HG02870 (cell line): ENCODE data around the gene AQP9.

Experiments
- ATAC-seq: cut with Tn5 transposase; IDR thresholded peaks from one replicate; pipeline ENCODE4 v1.9.1; 2021; ENCODE audit warnings: mild to moderate bottlenecking, moderate library complexity; ENCODE audit not compliant: unreplicated experiment

The AQP9 gene

GRCh38 chr15:58139989-58140522 is 1.9 kb downstream of the AQP9 start:
- no peak for ATAC-seq

DNA sequence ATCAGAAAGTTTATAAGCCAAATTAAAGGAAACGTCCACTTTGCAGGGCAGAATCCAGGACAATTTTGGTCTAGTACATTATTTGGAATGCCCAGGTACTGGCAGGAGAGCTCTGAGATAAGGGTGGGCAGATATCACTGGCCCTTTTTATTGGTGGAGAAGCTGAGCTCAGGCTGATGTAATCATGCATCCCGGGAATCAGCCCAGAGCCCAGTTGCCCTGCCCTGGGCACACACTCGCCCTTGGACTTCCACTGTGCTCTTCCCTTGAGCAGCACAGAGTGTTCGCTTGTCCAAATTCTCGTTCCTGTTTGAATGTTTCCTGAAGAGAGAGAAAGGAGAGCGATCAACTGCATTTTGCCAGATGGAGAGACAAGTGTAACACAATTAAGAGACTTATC is 3.7 kb downstream of the AQP9 start:
- no peak for ATAC-seq

GRCh38 chr15:58142827-58143461 is 4.8 kb downstream of the AQP9 start:
- ATAC-seq = no peak

- ATAC-seq = no peak
These were observed 7.4 kb downstream of the AQP9 start for GRCh38 chr15:58145606-58146005.

GRCh38 chr15:58146211-58146610 is 8.0 kb downstream of the AQP9 start:
- ATAC-seq = no peak

DNA sequence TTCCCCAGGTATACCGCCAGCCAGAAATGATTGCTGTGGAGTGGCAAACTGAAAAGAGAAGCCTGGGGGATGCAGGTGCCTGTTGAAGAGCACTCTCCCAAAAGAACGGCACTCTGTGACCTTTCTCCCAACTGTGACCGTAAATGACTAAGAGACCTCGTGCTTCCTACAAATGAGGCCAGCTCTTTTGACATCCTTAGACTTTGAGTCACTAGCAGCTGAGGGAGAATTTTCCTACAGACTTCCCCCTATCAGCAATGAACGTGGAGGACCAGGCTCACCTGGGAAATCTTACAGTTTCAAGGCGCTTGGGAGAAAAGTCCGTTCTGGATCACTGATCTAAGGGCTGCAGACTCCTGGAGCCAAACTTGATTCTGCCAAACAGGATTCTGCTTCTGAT is 8.6 kb downstream of the AQP9 start:
- no peak for ATAC-seq

DNA sequence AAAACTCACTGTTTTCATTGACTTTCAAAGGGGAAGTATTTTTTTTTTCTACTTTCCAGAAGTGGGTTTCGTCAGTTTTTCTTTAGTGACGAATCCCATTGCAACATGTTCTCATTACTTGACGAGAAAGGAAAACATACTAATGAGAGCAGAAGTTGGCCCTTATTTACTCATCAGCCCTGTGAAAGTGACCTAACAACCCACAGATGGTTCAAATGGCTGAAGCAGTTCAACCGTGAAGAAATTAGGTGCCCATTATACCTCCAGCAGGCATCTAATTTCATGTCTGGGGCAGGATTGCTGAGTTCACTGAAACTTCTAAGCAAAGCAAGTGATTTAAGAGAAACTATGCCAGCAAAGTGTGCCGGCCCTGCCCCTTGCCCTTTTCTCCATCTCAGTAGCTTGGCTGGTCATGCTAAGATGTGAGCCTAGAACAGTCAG is 9.0 kb downstream of the AQP9 start:
- ATAC-seq = no peak

DNA sequence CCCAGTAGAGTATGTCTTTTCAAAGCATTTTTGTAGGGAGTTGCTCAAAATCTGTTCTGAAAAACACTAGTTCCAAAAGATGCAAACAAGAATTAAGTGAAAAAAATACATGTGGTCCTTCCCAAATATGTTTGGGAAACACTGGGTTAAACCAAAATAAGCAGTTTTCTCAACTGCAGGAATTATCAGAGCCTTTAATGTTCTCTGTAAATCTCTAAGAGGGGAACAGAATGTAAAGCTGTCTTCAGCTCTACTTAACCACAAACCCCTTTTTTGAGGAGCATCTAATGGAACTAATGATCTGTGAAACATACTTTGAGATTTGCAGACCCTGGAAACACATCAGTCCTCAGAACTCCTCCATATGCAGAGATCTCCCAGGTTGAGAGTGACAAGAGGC is 9.9 kb downstream of the AQP9 start:
- ATAC-seq = no peak

GRCh38 chr15:58148633-58149445 is 10.7 kb downstream of the AQP9 start:
- ATAC-seq = no peak

GRCh38 chr15:58154769-58155168 is 16.6 kb downstream of the AQP9 start:
- ATAC-seq = no peak

GRCh38 chr15:58159827-58160386 is 21.7 kb downstream of the AQP9 start:
- ATAC-seq = no peak

DNA sequence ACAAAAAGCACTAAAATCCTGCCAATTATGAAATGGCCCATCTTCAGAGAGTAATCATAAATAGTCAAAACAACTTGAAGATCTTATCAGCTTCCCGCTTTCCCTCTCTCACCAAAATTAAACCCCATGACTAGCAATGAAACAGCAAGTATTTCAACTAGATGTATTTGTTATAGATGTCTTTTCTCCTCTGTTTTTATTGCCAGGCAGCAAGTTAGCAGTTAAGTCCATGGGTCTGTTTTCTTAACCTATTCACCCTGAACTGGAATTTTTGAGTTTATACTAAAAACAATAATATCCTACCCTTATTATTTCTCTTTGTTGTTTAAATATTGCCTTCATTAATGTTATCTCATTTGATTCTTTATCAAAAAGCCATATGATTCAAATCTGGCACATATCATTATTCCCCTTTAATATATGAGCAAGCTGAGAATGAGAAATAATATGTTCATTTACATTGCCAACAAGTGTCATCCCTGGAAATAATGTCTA is 23.3 kb downstream of the AQP9 start:
- ATAC-seq = no peak

GRCh38 chr15:58163985-58164384 is 25.8 kb downstream of the AQP9 start:
- no peak for ATAC-seq

GRCh38 chr15:58164926-58165325 is 26.7 kb downstream of the AQP9 start:
- ATAC-seq = no peak

GRCh38 chr15:58165661-58166060 is 27.5 kb downstream of the AQP9 start:
- no peak for ATAC-seq

- ATAC-seq = peak; percentile 77
These were observed 29.0 kb downstream of the AQP9 start for GRCh38 chr15:58167095-58167691.

- ATAC-seq = no peak
These were observed 31.8 kb downstream of the AQP9 start for GRCh38 chr15:58169934-58170333.

DNA sequence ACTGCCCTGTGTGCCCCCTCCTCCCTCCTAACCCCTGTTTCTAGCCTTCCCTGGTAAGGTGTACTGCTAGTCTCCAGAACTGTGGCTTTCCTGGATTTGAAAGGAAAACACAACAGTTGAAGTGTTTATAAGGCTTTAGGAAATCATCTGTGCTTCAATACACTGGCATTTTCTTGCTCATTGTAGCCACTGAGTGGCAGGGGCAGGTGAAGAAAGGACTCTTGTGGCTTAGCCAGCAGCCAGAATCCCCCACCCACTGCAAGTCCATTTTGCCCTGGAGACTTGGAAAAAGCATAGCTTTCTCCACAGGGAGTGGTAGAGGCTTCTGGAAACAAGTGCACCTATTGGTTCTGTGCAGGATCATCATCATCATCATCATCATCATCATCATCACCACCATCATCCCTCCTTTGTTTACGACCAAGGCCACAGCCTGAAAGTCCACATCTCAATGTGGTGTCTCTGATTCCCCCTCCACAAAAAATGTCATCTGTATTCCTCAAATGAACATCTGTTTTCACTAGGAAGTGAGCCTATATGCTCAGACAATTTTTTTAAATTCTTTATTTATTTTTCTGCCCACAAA is 33.4 kb downstream of the AQP9 start:
- ATAC-seq = no peak

GRCh38 chr15:58174709-58175108 is 36.5 kb downstream of the AQP9 start:
- no peak for ATAC-seq

- no peak for ATAC-seq
These were observed 37.8 kb downstream of the AQP9 start for GRCh38 chr15:58175955-58176354.

- no peak for ATAC-seq
These were observed 40.5 kb downstream of the AQP9 start for GRCh38 chr15:58178668-58179067.
